SK-N-SH treated with all-trans-retinoic acid at 6 μM for 48 hours (cell line): ENCODE data around the gene MLH1.

Experiments used
- ARNTL ChIP-seq: fragments of 450-650 bp; formaldehyde crosslinking; IDR thresholded peaks from 2 replicates; pipeline ENCODE4 v1.5.0; 2020; ENCODE audit warnings: low read depth, mild to moderate bottlenecking, moderate library complexity, borderline replicate concordance
- BACH2 ChIP-seq: fragments of 250-450 bp; sonication (Bioruptor Pico); IDR thresholded peaks from 2 replicates; pipeline ENCODE4 v1.9.0; 2021; ENCODE audit warnings: mild to moderate bottlenecking, borderline replicate concordance
- ESRRG ChIP-seq: fragments of 250-450 bp; sonication (Bioruptor Pico); IDR thresholded peaks from 2 replicates; pipeline ENCODE4 v1.6.1; 2021; ENCODE audit warnings: mild to moderate bottlenecking
- GLIS3 ChIP-seq: fragments of 250-450 bp; sonication (Bioruptor Pico); IDR thresholded peaks from 2 replicates; pipeline ENCODE4 v1.5.0; 2020; ENCODE audit warnings: mild to moderate bottlenecking, moderate library complexity
- ISL1 ChIP-seq: fragments of 250-450 bp; sonication (Bioruptor Pico); IDR thresholded peaks from 2 replicates; pipeline ENCODE4 v2.1.2; 2022; ENCODE audit warnings: mild to moderate bottlenecking, moderate library complexity
- OSR1 ChIP-seq: fragments of 250-450 bp; sonication (Bioruptor Pico); IDR thresholded peaks from 2 replicates; pipeline ENCODE4 v1.8.0; 2022; ENCODE audit warnings: moderate library complexity, mild to moderate bottlenecking, inconsistent platforms
- RARB ChIP-seq: fragments of 250-450 bp; sonication (Bioruptor Pico); IDR thresholded peaks from 2 replicates; pipeline ENCODE4 v1.8.0; 2021; ENCODE audit warnings: mild to moderate bottlenecking, moderate library complexity
- ZFP30 ChIP-seq: fragments of 450-650 bp; formaldehyde crosslinking; IDR thresholded peaks from 2 replicates; pipeline ENCODE4 v1.5.0; 2022; ENCODE audit warnings: mild to moderate bottlenecking, moderate library complexity
- ZNF565 ChIP-seq: fragments of 450-650 bp; formaldehyde crosslinking; conservative IDR thresholded peaks from 2 replicates; pipeline ENCODE4 v1.5.0; 2020; ENCODE audit warnings: low read depth, mild to moderate bottlenecking, moderate library complexity
- ZNF8 ChIP-seq: fragments of 450-650 bp; formaldehyde crosslinking; IDR thresholded peaks from 2 replicates; pipeline ENCODE4 v1.5.0; 2020; ENCODE audit warnings: mild to moderate bottlenecking, moderate library complexity
- TF ChIP-seq, protein P1 (sequence below): fragments of 250-450 bp; sonication (Bioruptor Pico); IDR thresholded peaks from 2 replicates; pipeline ENCODE4 v1.5.1; 2020; ENCODE audit warnings: low read depth, mild to moderate bottlenecking, moderate library complexity
- TF ChIP-seq, protein P2 (sequence below): fragments of 250-450 bp; sonication (Bioruptor Pico); IDR thresholded peaks from 2 replicates; pipeline ENCODE4 v1.8.0; 2020; ENCODE audit warnings: mild to moderate bottlenecking, moderate library complexity, borderline replicate concordance
- TF ChIP-seq, protein P3 (sequence below): fragments of 250-450 bp; sonication (Bioruptor Pico); IDR thresholded peaks from 2 replicates; pipeline ENCODE4 v1.8.0; 2021; ENCODE audit warnings: low read depth, mild to moderate bottlenecking, moderate library complexity, borderline replicate concordance
- TF ChIP-seq, protein P4 (sequence below): fragments of 250-450 bp; sonication (Bioruptor Pico); IDR thresholded peaks from 2 replicates; pipeline ENCODE4 v1.5.1; 2021; ENCODE audit warnings: mild to moderate bottlenecking, moderate library complexity

DNA sequence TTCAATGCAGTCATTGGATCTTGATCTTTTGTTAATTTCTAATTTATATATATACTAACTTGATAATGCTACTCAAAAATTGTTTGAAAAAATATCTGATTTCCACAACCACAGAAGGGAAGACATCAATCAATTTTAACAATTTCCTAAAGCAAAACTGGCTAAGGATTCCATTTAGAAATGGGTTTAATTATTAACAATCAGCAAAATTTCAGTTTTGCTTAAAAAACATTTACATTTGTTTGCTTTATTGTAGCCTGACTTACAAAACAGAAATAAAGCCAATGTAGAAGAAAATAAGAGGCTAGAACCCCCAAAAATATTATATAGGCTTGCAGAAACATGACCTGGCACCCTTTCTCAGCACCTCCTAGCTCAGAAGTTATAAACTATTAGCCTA, 106.2 kb downstream of the MLH1 start:
- TF ChIP-seq, protein P1, sequence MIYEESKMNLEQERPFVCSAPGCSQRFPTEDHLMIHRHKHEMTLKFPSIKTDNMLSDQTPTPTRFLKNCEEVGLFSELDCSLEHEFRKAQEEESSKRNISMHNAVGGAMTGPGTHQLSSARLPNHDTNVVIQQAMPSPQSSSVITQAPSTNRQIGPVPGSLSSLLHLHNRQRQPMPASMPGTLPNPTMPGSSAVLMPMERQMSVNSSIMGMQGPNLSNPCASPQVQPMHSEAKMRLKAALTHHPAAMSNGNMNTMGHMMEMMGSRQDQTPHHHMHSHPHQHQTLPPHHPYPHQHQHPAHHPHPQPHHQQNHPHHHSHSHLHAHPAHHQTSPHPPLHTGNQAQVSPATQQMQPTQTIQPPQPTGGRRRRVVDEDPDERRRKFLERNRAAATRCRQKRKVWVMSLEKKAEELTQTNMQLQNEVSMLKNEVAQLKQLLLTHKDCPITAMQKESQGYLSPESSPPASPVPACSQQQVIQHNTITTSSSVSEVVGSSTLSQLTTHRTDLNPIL (CRISPR knock-in tag) = no peak
- no peak for TF ChIP-seq GLIS3 (CRISPR knock-in tag)
- TF ChIP-seq, protein P2, sequence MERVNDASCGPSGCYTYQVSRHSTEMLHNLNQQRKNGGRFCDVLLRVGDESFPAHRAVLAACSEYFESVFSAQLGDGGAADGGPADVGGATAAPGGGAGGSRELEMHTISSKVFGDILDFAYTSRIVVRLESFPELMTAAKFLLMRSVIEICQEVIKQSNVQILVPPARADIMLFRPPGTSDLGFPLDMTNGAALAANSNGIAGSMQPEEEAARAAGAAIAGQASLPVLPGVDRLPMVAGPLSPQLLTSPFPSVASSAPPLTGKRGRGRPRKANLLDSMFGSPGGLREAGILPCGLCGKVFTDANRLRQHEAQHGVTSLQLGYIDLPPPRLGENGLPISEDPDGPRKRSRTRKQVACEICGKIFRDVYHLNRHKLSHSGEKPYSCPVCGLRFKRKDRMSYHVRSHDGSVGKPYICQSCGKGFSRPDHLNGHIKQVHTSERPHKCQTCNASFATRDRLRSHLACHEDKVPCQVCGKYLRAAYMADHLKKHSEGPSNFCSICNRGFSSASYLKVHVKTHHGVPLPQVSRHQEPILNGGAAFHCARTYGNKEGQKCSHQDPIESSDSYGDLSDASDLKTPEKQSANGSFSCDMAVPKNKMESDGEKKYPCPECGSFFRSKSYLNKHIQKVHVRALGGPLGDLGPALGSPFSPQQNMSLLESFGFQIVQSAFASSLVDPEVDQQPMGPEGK (CRISPR knock-in tag) = no peak
- TF ChIP-seq, protein P3, sequence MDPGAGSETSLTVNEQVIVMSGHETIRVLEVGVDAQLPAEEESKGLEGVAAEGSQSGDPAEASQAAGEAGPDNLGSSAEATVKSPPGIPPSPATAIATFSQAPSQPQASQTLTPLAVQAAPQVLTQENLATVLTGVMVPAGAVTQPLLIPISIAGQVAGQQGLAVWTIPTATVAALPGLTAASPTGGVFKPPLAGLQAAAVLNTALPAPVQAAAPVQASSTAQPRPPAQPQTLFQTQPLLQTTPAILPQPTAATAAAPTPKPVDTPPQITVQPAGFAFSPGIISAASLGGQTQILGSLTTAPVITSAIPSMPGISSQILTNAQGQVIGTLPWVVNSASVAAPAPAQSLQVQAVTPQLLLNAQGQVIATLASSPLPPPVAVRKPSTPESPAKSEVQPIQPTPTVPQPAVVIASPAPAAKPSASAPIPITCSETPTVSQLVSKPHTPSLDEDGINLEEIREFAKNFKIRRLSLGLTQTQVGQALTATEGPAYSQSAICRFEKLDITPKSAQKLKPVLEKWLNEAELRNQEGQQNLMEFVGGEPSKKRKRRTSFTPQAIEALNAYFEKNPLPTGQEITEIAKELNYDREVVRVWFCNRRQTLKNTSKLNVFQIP = no peak
- no peak for TF ChIP-seq OSR1 (CRISPR knock-in tag)
- no peak for TF ChIP-seq ZNF565 (CRISPR knock-in tag)
- no peak for TF ChIP-seq RARB (CRISPR knock-in tag)
- no peak for TF ChIP-seq BACH2
- TF ChIP-seq ESRRG (CRISPR knock-in tag) = no peak
- TF ChIP-seq ISL1 (CRISPR knock-in tag) = no peak
- TF ChIP-seq ZFP30 (CRISPR knock-in tag) = no peak
- no peak for TF ChIP-seq ZNF8
- TF ChIP-seq, protein P4, sequence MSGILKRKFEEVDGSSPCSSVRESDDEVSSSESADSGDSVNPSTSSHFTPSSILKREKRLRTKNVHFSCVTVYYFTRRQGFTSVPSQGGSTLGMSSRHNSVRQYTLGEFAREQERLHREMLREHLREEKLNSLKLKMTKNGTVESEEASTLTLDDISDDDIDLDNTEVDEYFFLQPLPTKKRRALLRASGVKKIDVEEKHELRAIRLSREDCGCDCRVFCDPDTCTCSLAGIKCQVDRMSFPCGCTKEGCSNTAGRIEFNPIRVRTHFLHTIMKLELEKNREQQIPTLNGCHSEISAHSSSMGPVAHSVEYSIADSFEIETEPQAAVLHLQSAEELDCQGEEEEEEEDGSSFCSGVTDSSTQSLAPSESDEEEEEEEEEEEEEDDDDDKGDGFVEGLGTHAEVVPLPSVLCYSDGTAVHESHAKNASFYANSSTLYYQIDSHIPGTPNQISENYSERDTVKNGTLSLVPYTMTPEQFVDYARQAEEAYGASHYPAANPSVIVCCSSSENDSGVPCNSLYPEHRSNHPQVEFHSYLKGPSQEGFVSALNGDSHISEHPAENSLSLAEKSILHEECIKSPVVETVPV (CRISPR knock-in tag) = no peak
- TF ChIP-seq ARNTL = no peak
